Measurements from ENCODE around the gene ZFAND3. TPM values are rescaled to one million over a fixed set of nuclear protein-coding genes. Genes with fewer than 3 reads are reported as not detected.

ZFAND3 gene
- total and polyA plus RNA-seq, 2 donors (not counting 3 experiments of a cell fraction or from before 2014, with no cell fraction given) = 15.4 to 54.2 TPM

GRCh38 chr6:37928217-37928616 is 108.7 kb downstream of the ZFAND3 start:
- H3K27ac ChIP-seq (ENCODE audit: insufficient read depth, low read depth, low read length) = no peak overlapping the region
- BruUV-seq (replicated peaks) = no TSS peak
- peaks cover 76% of the 10 kb centered on the region for H3K79me2 ChIP-seq (ENCODE audit: control insufficient read depth, insufficient read depth, low read length)
- no peaks in the 10 kb centered on the region for H3K36me3 ChIP-seq (ENCODE audit: control insufficient read depth in 2 of 2, extremely low read depth in 1 of 2, insufficient read depth in 2 of 2, low read length in 2 of 2)
- H3K9me3 ChIP-seq (replicated peaks; ENCODE audit: control insufficient read depth, insufficient read depth, low read length) = no peaks in the 10 kb centered on the region
- H3K27me3 ChIP-seq (ENCODE audit: control insufficient read depth in 2 of 2, insufficient read depth in 2 of 2, low read length in 2 of 2) = no peaks in the 10 kb centered on the region
- no peaks in the 10 kb centered on the region for H3K4me1 ChIP-seq (ENCODE audit: control insufficient read depth, extremely low read depth, insufficient read depth, low read length)
- DNase-seq (ENCODE audit: low read depth, low spot score) (no peak), FAIRE-seq (no peak)
- no peak overlapping the region for H3K9ac ChIP-seq (replicated peaks; ENCODE audit: extremely low read depth, insufficient read depth, low read length)
- intact Hi-C loops (cut with micrococcal nuclease) (no loop called here), dilution Hi-C loops (cut with MboI; ENCODE audit: extremely low pct_ligation_motif_present, low sequenced_read_pairs) (no loop called here)
- POLR2A ChIA-PET = no interaction called here
- peaks cover 6% of the 10 kb centered on the region for H4K20me1 ChIP-seq (replicated peaks; ENCODE audit: control insufficient read depth, extremely low read depth, insufficient read depth, low read length)
- CTCF ChIA-PET = interaction anchor here (1.7 kb wide), 1 partner anchor 11 kb away, joined by 4 read pairs; no protein-coding TSS in a partner anchor
- no peak overlapping the region for H2AFZ ChIP-seq (ENCODE audit: low read depth, low read length)
- no peak overlapping the region for H3K4me3 ChIP-seq (replicated peaks in 1 of 3; ENCODE audit: insufficient read depth in 1 of 3, low read depth in 1 of 3, low read length in 3 of 3)
- no peak for TF ChIP-seq FOS (IDR thresholded peaks at IDR 0.05; ENCODE audit: borderline replicate concordance, insufficient read depth, low read length)
- TF ChIP-seq, protein P1, sequence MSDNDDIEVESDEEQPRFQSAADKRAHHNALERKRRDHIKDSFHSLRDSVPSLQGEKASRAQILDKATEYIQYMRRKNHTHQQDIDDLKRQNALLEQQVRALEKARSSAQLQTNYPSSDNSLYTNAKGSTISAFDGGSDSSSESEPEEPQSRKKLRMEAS (IDR thresholded peaks at IDR 0.05; ENCODE audit: insufficient read depth, insufficient read length) = no peak
- TF ChIP-seq, protein P2, sequence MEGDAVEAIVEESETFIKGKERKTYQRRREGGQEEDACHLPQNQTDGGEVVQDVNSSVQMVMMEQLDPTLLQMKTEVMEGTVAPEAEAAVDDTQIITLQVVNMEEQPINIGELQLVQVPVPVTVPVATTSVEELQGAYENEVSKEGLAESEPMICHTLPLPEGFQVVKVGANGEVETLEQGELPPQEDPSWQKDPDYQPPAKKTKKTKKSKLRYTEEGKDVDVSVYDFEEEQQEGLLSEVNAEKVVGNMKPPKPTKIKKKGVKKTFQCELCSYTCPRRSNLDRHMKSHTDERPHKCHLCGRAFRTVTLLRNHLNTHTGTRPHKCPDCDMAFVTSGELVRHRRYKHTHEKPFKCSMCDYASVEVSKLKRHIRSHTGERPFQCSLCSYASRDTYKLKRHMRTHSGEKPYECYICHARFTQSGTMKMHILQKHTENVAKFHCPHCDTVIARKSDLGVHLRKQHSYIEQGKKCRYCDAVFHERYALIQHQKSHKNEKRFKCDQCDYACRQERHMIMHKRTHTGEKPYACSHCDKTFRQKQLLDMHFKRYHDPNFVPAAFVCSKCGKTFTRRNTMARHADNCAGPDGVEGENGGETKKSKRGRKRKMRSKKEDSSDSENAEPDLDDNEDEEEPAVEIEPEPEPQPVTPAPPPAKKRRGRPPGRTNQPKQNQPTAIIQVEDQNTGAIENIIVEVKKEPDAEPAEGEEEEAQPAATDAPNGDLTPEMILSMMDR (IDR thresholded peaks at IDR 0.05; ENCODE audit: extremely low read depth in 1 of 2, insufficient read depth in 1 of 2, low read depth in 1 of 2, low read length in 2 of 2) = no peak
- TF ChIP-seq GATA2 (IDR thresholded peaks at IDR 0.05; ENCODE audit: insufficient read depth, insufficient read length, low read depth, low read length) = no peak
- no peak for TF ChIP-seq POLR2AphosphoS5 (IDR thresholded peaks at IDR 0.05; ENCODE audit: insufficient read depth, low read depth, low read length)
- no peak for TF ChIP-seq JUN (IDR thresholded peaks at IDR 0.05; ENCODE audit: borderline replicate concordance, insufficient read depth, insufficient read length, low read depth)
- peaks cover 2% of the 10 kb centered on the region for H3K9me1 ChIP-seq (replicated peaks; ENCODE audit: control insufficient read depth, extremely low read depth, insufficient read depth, low read length)
- H3K4me2 ChIP-seq (ENCODE audit: insufficient read depth, low read length) = no peak overlapping the region
